K562 (cell line): ENCODE measurements around the gene CTIF. TPM values are rescaled to one million over a fixed set of nuclear protein-coding genes. Genes with fewer than 3 reads are reported as not detected.

Experiments
- ATAC-seq: fragments of 200-7000 bp; cut with Tn5 transposase; 3 replicates; pipeline ENCODE4 v1.9.1; 2020; ENCODE audit warnings: moderate library complexity
- BruUV-seq: library from RNA; stranded (reverse); fragments of 400-500 nt; replicated peaks from 2 replicates; lab custom pipeline; 2021; lab: Mats Ljungman, UMichigan
- CTCF ChIA-PET: fragments of 300-600 bp; formaldehyde crosslinking; extraction: SDS; loops from one replicate; lab custom pipeline; 2021; ENCODE audit warnings: low intra/inter-chr PET ratio; lab: Yijun Ruan, JAX
- POLR2A ChIA-PET: fragments of 300-600, 350-650 bp; sonication (Branson Sonifier 250); formaldehyde crosslinking; extraction: SDS; loops from one replicate; lab custom pipeline; 2021; ENCODE audit warnings: antibody characterized with exemption, inconsistent platforms; lab: Yijun Ruan, JAX
- DNase-seq, 4 experiments: peaks; one replicate each; pipeline versions ENCODE4 v3.0.0 to v3.0.0-alpha.2; 2011 to 2018; ENCODE audit warnings: low spot score in 3 of 4, mixed read lengths in 3 of 4; ENCODE audit errors: extremely low read depth in 1 of 4
- FAIRE-seq: peaks from 2 replicates; lab custom pipeline; 2011; peaks lifted over from hg19 to GRCh38; lab: Jason Lieb, UNC
- H2AFZ ChIP-seq: 2 replicates; pipeline ENCODE4 v1.6.0; 2011; ENCODE audit warnings: low read depth, low read length, control low read depth, inconsistent platforms
- H3K27ac ChIP-seq: fragments of 200-600 bp; 3 replicates; pipeline ENCODE4 v1.8.0; 2011; ENCODE audit warnings: low read depth, mild to moderate bottlenecking, control low read depth, inconsistent platforms, low read length, moderate library complexity, mixed read lengths; ENCODE audit errors: extremely low read depth
- H3K27me3 ChIP-seq, 2 experiments: fragments of 300-600 bp in 1 of 2; 2 replicates in 1 of 2; 3 replicates in 1 of 2; pipeline versions ENCODE4 v1.6.0 to v1.8.0; 2011; ENCODE audit warnings: inconsistent platforms in 2 of 2, low read length in 2 of 2, mild to moderate bottlenecking in 1 of 2, mixed read lengths in 1 of 2, moderate library complexity in 1 of 2; ENCODE audit not compliant: control insufficient read depth in 2 of 2, insufficient read depth in 2 of 2
- H3K36me3 ChIP-seq: fragments of 300-600 bp; 3 replicates; pipeline ENCODE4 v1.8.0; 2011; ENCODE audit warnings: mild to moderate bottlenecking, low read length, inconsistent platforms; ENCODE audit not compliant: control insufficient read depth, insufficient read depth
- H3K4me1 ChIP-seq, 2 experiments: fragments of 200-600 bp in 1 of 2; replicated peaks in 1 of 2; 2 replicates in 1 of 2; 3 replicates in 1 of 2; pipeline versions ENCODE4 v1.5.1 to v1.8.0; 2011; ENCODE audit warnings: inconsistent platforms in 2 of 2, low read length in 2 of 2, mild to moderate bottlenecking in 1 of 2, mixed read lengths in 1 of 2, moderate library complexity in 1 of 2; ENCODE audit not compliant: control insufficient read depth in 2 of 2, insufficient read depth in 2 of 2
- H3K4me2 ChIP-seq: 2 replicates; pipeline ENCODE4 v1.6.1; 2011; ENCODE audit warnings: low read length, control low read depth, inconsistent platforms, mixed read lengths; ENCODE audit not compliant: insufficient read depth
- H3K4me3 ChIP-seq: fragments of 200-600 bp; sonication (generic), shearing (Covaris generic); 2 replicates; pipeline ENCODE4 v1.5.1; 2016; ENCODE audit warnings: control low read depth, inconsistent platforms
- H3K79me2 ChIP-seq: fragments of 200-600 bp; 3 replicates; pipeline ENCODE4 v1.8.0; 2011; ENCODE audit warnings: low read length, inconsistent platforms; ENCODE audit not compliant: control insufficient read depth, insufficient read depth
- H3K9ac ChIP-seq, 2 experiments: 2 replicates each; pipeline versions ENCODE4 v1.6.0 to v1.6.1; 2011; ENCODE audit warnings: low read depth in 2 of 2, low read length in 2 of 2, control low read depth in 1 of 2, inconsistent platforms in 1 of 2, mild to moderate bottlenecking in 1 of 2, mixed read lengths in 1 of 2; ENCODE audit not compliant: insufficient read depth in 1 of 2
- H3K9me1 ChIP-seq: one replicate; pipeline ENCODE4 v1.6.0; 2011; ENCODE audit warnings: inconsistent platforms, mild to moderate bottlenecking, low read length, moderate library complexity; ENCODE audit not compliant: control insufficient read depth, insufficient read depth
- H3K9me3 ChIP-seq: replicated peaks from 2 replicates; pipeline ENCODE4 v1.5.1; 2011; ENCODE audit warnings: low read depth, low read length, inconsistent platforms; ENCODE audit not compliant: control insufficient read depth, insufficient read depth
- H4K20me1 ChIP-seq: replicated peaks from 2 replicates; pipeline ENCODE4 v1.6.1; 2011; ENCODE audit warnings: low read length, inconsistent platforms, mixed read lengths; ENCODE audit not compliant: control insufficient read depth, insufficient read depth
- ATF7 ChIP-seq: fragments of 450-650 bp; IDR thresholded peaks from 2 replicates; pipeline ENCODE4 v1.7.1; 2014; ENCODE audit warnings: mild to moderate bottlenecking, moderate library complexity
- CBX1 ChIP-seq: sonication (generic); IDR thresholded peaks from 2 replicates; pipeline ENCODE4 v1.6.1; 2016; ENCODE audit warnings: antibody characterized with exemption, low read depth, mild to moderate bottlenecking
- EP300 ChIP-seq: IDR thresholded peaks from 2 replicates; pipeline ENCODE4 v1.6.1; 2012; ENCODE audit warnings: low read length, improper control_type of control experiment
- ETV1 ChIP-seq: fragments of 450-650 bp; conservative IDR thresholded peaks from 2 replicates; pipeline ENCODE4 v1.6.1; 2016; ENCODE audit warnings: missing genetic modification characterization, control low read depth, low read depth, missing compliant biosample characterization
- FOXJ2 ChIP-seq: fragments of 200-800 bp; sonication (Bioruptor generic); IDR thresholded peaks from 2 replicates; pipeline ENCODE4 v1.6.1; 2016; ENCODE audit warnings: missing genetic modification characterization, missing compliant biosample characterization
- KLF6 ChIP-seq: fragments of 250-450 bp; sonication (Bioruptor Pico); IDR thresholded peaks from 2 replicates; pipeline ENCODE4 v1.4.0; 2020; ENCODE audit warnings: mild to moderate bottlenecking, moderate library complexity, borderline replicate concordance
- MCM7 ChIP-seq, 2 experiments: fragments of 450-650 bp; IDR thresholded peaks; 2 replicates each; pipeline ENCODE4 v1.6.1; 2016 to 2018
- ZNF184 ChIP-seq: sonication (generic); formaldehyde crosslinking; IDR thresholded peaks from 2 replicates; pipeline ENCODE4 v1.5.0; 2020; ENCODE audit warnings: missing genetic modification reagents
- WGBS: fragments of 100-300 bp; shearing (Covaris generic); methylation state at CpG from one replicate; pipeline ENCODE4 v1.1.6; 2016; ENCODE audit warnings: low coverage, mixed read lengths; ENCODE audit not compliant: insufficient coverage; ENCODE audit errors: missing lambda C conversion rate; 5-methylcytosine and 5-hydroxymethylcytosine counted together
- in situ Hi-C: fragments of 300-500 bp; cut with MboI; formaldehyde crosslinking; loops from 4 replicates; pipeline ENCODE4 v1.15.0; 2018; ENCODE audit warnings: inconsistent platforms, mixed read lengths
- intact Hi-C: fragments of 100-400 bp; cut with micrococcal nuclease; formaldehyde crosslinking; loops from 2 replicates; pipeline ENCODE4 v1.14.2; 2022
- polyA plus RNA-seq, 8 experiments: library from polyadenylated mRNA; depleted of rRNA in 4 of 8; stranded (reverse) in 5 of 8; unstranded in 3 of 8; fragments of >200 nt; fragmentation: Nextera tagmentation in 2 of 8; fragmentation: Illumina TruSeq in 1 of 8; extraction: Ambion mirVana in 2 of 8; extraction: Trizol in 1 of 8; gene quantifications; 2 replicates each; pipeline versions ENCODE4 v1.2.1 to v1.2.3, GENCODE V29; 2011 to 2014; ENCODE audit warnings: inconsistent platforms in 1 of 8, missing spikeins in 1 of 8
- total RNA-seq, 7 experiments: library from RNA; depleted of rRNA in 6 of 7; stranded (reverse); fragments of >200 nt in 6 of 7; fragmentation: Illumina TruSeq in 2 of 7; extraction: Trizol in 2 of 7; gene quantifications; 2 replicates each; pipeline versions ENCODE4 v1.2.1 to v1.2.3, GENCODE V29; 2011 to 2021; ENCODE audit warnings: low replicate concordance in 1 of 7
- TF ChIP-seq, protein P1 (sequence below): sonication (generic); formaldehyde crosslinking; IDR thresholded peaks from 2 replicates; pipeline ENCODE4 v1.8.0; 2022; ENCODE audit warnings: mild to moderate bottlenecking, missing genetic modification reagents, borderline replicate concordance
- TF ChIP-seq, protein P2 (sequence below), 2 experiments: fragments of 200-800 bp in 1 of 2; sonication (Bioruptor generic) in 1 of 2; sonication (generic) in 1 of 2; formaldehyde crosslinking in 1 of 2; IDR thresholded peaks in 1 of 2; conservative IDR thresholded peaks in 1 of 2; 2 replicates each; pipeline versions ENCODE4 v1.5.0 to v1.6.1; 2016 to 2020; ENCODE audit warnings: missing compliant biosample characterization in 1 of 2, missing genetic modification characterization in 1 of 2, missing genetic modification reagents in 1 of 2
- TF ChIP-seq, protein P3 (sequence below): IDR thresholded peaks from 2 replicates; pipeline ENCODE4 v1.6.1; 2014; ENCODE audit warnings: antibody characterized with exemption
- TF ChIP-seq, protein P4 (sequence below), 2 experiments: IDR thresholded peaks in 1 of 2; conservative IDR thresholded peaks in 1 of 2; 2 replicates each; pipeline ENCODE4 v1.6.1; 2016; ENCODE audit warnings: low read depth in 2 of 2, mild to moderate bottlenecking in 1 of 2, missing compliant biosample characterization in 1 of 2, missing genetic modification characterization in 1 of 2, moderate library complexity in 1 of 2

CTIF gene
- total and polyA plus RNA-seq, 9 of the 15 experiments (the other 6 are each of a cell fraction or from before 2014, with no cell fraction given) = 0.17 to 11.5 (median 2.2) TPM

DNA sequence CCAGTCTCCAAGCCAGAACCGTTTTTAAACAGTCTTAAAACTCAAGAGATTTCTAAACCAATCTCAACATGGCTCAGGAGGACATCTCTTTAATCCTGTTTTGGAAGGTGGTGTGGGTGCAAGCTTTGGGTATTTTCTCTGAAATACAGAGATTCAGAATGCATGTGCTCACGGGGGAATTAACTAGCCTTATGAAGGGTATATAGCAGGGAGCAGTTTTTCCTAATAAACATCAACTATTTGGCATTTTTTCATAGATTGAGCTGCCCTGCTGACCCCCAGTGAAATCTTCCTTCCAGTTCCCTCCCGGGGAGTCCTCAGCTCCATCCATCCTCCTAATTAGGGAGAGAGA, 289.3 kb downstream of the CTIF start:
- 20% methylated on average over 3 of the region's 3 CpGs for WGBS

More for the DNA sequence above, 289.3 kb downstream of the CTIF start:
- CTCF ChIA-PET = no interaction called here
- no peak overlapping the region; the same call in 2 of the 3 replicates for H3K27ac ChIP-seq
- peak overlapping the region; percentile 14; the same call in 1 of the 2 replicates for H3K4me2 ChIP-seq
- H3K27me3 ChIP-seq = no peaks in the 10 kb centered on the region
- peaks cover 33 to 48% of the 10 kb centered on the region in 2 experiments for H3K4me1 ChIP-seq
- BruUV-seq = no TSS peak
- no peak overlapping the region for H3K9ac ChIP-seq
- no peak for DNase-seq
- H3K9me1 ChIP-seq = no peaks in the 10 kb centered on the region
- TF ChIP-seq FOXJ2 (tag) (0 out of 2 replicates have a peak, but pooled peaks have one; percentile 6), MCM7 (IDR thresholded peaks at IDR 0.05) (no peak), ATF7 (no peak), ZNF184 (CRISPR knock-in tag) (no peak), EP300 (no peak), ETV1 (no peak), CBX1 (no peak), KLF6 (CRISPR knock-in tag) (no peak)
- TF ChIP-seq, protein P1, sequence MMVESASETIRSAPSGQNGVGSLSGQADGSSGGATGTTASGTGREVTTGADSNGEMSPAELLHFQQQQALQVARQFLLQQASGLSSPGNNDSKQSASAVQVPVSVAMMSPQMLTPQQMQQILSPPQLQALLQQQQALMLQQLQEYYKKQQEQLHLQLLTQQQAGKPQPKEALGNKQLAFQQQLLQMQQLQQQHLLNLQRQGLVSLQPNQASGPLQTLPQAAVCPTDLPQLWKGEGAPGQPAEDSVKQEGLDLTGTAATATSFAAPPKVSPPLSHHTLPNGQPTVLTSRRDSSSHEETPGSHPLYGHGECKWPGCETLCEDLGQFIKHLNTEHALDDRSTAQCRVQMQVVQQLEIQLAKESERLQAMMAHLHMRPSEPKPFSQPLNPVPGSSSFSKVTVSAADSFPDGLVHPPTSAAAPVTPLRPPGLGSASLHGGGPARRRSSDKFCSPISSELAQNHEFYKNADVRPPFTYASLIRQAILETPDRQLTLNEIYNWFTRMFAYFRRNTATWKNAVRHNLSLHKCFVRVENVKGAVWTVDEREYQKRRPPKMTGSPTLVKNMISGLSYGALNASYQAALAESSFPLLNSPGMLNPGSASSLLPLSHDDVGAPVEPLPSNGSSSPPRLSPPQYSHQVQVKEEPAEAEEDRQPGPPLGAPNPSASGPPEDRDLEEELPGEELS = no peak
- TF ChIP-seq, protein P2, sequence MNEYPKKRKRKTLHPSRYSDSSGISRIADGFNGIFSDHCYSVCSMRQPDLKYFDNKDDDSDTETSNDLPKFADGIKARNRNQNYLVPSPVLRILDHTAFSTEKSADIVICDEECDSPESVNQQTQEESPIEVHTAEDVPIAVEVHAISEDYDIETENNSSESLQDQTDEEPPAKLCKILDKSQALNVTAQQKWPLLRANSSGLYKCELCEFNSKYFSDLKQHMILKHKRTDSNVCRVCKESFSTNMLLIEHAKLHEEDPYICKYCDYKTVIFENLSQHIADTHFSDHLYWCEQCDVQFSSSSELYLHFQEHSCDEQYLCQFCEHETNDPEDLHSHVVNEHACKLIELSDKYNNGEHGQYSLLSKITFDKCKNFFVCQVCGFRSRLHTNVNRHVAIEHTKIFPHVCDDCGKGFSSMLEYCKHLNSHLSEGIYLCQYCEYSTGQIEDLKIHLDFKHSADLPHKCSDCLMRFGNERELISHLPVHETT (CRISPR knock-in tag; conservative IDR thresholded peaks at IDR 0.05 in 1 of 2, IDR thresholded peaks at IDR 0.05 in 1 of 2) = 0 out of 4 replicates have a peak, but pooled peaks of 1 of the 2 experiments have one; percentile 15
- TF ChIP-seq, protein P3, sequence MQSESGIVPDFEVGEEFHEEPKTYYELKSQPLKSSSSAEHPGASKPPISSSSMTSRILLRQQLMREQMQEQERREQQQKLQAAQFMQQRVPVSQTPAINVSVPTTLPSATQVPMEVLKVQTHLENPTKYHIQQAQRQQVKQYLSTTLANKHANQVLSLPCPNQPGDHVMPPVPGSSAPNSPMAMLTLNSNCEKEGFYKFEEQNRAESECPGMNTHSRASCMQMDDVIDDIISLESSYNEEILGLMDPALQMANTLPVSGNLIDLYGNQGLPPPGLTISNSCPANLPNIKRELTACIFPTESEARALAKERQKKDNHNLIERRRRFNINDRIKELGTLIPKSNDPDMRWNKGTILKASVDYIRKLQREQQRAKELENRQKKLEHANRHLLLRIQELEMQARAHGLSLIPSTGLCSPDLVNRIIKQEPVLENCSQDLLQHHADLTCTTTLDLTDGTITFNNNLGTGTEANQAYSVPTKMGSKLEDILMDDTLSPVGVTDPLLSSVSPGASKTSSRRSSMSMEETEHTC = no peak
- TF ChIP-seq, protein P4, sequence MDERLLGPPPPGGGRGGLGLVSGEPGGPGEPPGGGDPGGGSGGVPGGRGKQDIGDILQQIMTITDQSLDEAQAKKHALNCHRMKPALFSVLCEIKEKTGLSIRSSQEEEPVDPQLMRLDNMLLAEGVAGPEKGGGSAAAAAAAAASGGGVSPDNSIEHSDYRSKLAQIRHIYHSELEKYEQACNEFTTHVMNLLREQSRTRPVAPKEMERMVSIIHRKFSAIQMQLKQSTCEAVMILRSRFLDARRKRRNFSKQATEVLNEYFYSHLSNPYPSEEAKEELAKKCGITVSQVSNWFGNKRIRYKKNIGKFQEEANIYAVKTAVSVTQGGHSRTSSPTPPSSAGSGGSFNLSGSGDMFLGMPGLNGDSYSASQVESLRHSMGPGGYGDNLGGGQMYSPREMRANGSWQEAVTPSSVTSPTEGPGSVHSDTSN (CRISPR knock-in tag; IDR thresholded peaks at IDR 0.05; ENCODE audit: low read depth) = no peak
- TF ChIP-seq, protein P4 (tag; conservative IDR thresholded peaks at IDR 0.05; ENCODE audit: low read depth) = no peak
- TF ChIP-seq, all 486 proteins: peak for 2
- intact Hi-C loops = no loop called here
- Histone ChIP-seq H3K9me3 (no peaks in the 10 kb centered on the region), H2AFZ (peak overlapping the region; percentile 9; the same call in 1 of the 2 replicates), H3K36me3 (no peaks in the 10 kb centered on the region), H4K20me1 (peaks cover 4% of the 10 kb centered on the region; the same call in 1 of the 2 replicates), H3K4me3 (no peak overlapping the region), H3K79me2 (no peaks in the 10 kb centered on the region)
- no peak for FAIRE-seq
- ATAC-seq = no peak
- POLR2A ChIA-PET = interaction anchor here (0.5 to 1.4 kb wide), 4 partner anchors 9 to 631 kb away, joined by 3 read pairs; no protein-coding TSS in a partner anchor
- in situ Hi-C loops = no loop called here
